HEK293T (cell line): ENCODE data around the gene STPG1.

Experiments
- CTBP1 ChIP-seq: fragments of 450-650 bp; IDR thresholded peaks from 2 replicates; pipeline ENCODE4 v1.6.1; 2016; ENCODE audit warnings: borderline replicate concordance
- ZNF384 ChIP-seq: fragments of 450-650 bp; IDR thresholded peaks from 2 replicates; pipeline ENCODE4 v1.6.1; 2016

GRCh38 chr1:24363994-24364393 lies 49.6 kb downstream of the STPG1 start:
- TF ChIP-seq CTBP1 (no peak), ZNF384 (no peak)
